Stimulated activated memory B cell treated with anti-CD40 and anti-IgM and Interleukin-4, amounts not matched to agents 10 μg/mL and 1 μg/mL and 100 μg/mL, for 72 hours (primary cell): ENCODE data around the gene SYN1.

Source experiments
- ATAC-seq: fragments of 150-1000 bp; cut with Tn5 transposase; 2 replicates; pipeline ENCODE4 v1.10.0; 2021
- H3K27ac Mint-ChIP-seq: one replicate; pipeline ENCODE4 v1.8.0; 2022; ENCODE audit warnings: mild to moderate bottlenecking, mixed read lengths
- H3K27me3 Mint-ChIP-seq: one replicate; pipeline ENCODE4 v1.8.0; 2022; ENCODE audit warnings: mixed read lengths
- H3K36me3 Mint-ChIP-seq: one replicate; pipeline ENCODE4 v1.8.0; 2022; ENCODE audit warnings: mixed read lengths
- H3K4me1 Mint-ChIP-seq: one replicate; pipeline ENCODE4 v1.8.0; 2022; ENCODE audit warnings: mixed read lengths
- H3K4me3 Mint-ChIP-seq: one replicate; pipeline ENCODE4 v1.8.0; 2022; ENCODE audit warnings: mild to moderate bottlenecking, moderate library complexity, mixed read lengths
- H3K9me3 Mint-ChIP-seq: one replicate; pipeline ENCODE4 v1.8.0; 2022; ENCODE audit warnings: mixed read lengths

SYN1 gene

DNA sequence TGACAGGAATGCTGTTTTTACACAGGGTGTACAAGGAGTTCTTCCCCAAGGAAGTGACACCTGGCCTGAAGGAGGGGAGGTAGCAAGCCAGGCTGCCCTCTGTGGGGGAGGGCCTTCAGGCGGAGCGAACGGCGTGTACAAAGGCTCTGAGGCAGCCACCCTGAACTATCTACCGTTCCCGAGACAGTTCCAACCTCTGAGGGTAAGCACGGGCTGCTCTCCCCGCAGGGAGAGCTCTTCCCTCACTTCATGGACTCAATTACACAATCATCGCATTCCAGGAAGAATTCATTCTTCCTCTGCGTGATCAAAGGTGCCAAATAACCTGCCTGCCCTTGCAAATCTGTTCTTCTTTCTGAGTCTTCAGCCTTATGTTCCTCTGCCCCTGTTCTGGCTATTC, 25.9 kb upstream of the SYN1 start:
- Mint-ChIP-seq H3K36me3 (peaks cover 36% of the 10 kb centered on the region), H3K9me3 (no peaks in the 10 kb centered on the region), H3K27ac (no peak overlapping the region), H3K4me1 (peaks cover 36% of the 10 kb centered on the region), H3K4me3 (no peak overlapping the region), H3K27me3 (no peaks in the 10 kb centered on the region)
- no peak for ATAC-seq

DNA sequence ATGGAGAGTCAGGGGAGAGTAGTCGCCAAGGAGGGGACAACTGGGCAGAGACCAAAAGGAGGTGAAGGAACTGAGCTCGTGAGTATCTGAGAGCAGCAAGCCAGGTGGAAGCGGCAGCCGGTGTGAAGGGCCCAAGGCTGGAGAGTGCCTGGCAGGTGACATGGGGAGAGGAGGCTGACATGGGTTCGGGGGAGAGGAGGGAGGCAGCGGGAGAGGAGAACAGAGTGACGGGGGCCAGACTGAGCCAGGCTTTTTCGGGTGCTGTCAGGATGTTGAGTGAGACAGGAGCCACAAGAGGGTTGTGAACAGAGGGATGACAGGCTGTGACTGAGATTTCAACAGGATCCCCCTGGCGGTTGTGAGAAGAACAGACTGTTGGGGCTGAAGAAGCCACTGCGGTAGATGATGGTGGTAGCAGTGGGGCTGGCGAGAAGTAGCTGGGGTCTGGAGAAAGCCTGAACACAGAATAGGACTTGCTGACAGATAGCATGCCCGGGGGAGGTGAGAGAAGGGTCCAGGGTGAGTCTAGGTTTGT, 25.0 kb upstream of the SYN1 start:
- peaks cover 35% of the 10 kb centered on the region for H3K4me1 Mint-ChIP-seq
- no peaks in the 10 kb centered on the region for H3K9me3 Mint-ChIP-seq
- H3K27ac Mint-ChIP-seq: no peak overlapping the region
- no peak overlapping the region for H3K4me3 Mint-ChIP-seq
- no peak for ATAC-seq
- H3K36me3 Mint-ChIP-seq: peaks cover 45% of the 10 kb centered on the region
- no peaks in the 10 kb centered on the region for H3K27me3 Mint-ChIP-seq

DNA sequence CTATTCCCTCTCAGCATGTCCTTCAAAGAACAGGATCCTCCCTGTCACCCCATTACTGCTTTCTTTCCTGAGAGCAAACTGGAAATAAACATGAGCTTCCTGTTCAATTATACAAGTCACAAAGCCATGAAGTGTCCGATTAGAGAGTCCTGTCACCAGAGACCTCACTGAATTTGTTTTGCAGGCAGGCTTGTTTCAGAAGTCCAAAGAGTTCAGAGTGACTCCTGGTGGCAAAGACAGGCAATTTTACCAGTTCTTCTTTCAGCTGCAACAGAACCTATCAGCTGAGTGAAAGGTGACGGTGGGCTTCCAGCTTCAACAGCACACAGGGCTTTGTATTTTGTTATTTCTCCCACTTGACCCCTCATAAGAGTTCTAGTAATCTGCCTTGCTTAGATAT, 24.3 kb upstream of the SYN1 start:
- Mint-ChIP-seq H3K4me3 (no peak overlapping the region), H3K36me3 (peaks cover 46% of the 10 kb centered on the region), H3K27me3 (no peaks in the 10 kb centered on the region), H3K9me3 (no peaks in the 10 kb centered on the region), H3K4me1 (peaks cover 29% of the 10 kb centered on the region), H3K27ac (no peak overlapping the region)
- ATAC-seq: no peak

DNA sequence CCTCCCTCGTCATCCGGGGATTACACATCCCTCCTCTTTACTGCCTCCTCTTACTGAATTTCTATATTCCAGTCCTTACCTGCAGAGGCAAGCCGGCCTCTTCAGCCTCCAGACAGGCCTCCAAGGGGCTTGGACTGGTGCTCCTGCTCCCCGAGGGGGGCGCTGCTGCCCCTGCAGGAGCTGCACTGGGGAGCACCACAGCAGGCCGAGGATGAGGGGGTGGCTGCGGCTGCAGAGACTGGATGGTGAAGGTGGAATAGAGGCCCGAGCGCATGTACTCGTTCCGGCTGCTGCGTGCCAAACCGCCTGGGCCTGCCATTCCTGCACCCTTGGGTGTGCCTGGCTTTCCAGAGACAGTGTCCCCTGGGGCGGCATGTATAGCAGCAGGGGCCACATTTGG, 19.2 kb upstream of the SYN1 start:
- no peaks in the 10 kb centered on the region for H3K27me3 Mint-ChIP-seq
- ATAC-seq: no peak
- H3K27ac Mint-ChIP-seq: no peak overlapping the region
- peaks cover 19% of the 10 kb centered on the region for H3K4me1 Mint-ChIP-seq
- no peaks in the 10 kb centered on the region for H3K9me3 Mint-ChIP-seq
- H3K36me3 Mint-ChIP-seq: peaks cover 58% of the 10 kb centered on the region
- H3K4me3 Mint-ChIP-seq: no peak overlapping the region

DNA sequence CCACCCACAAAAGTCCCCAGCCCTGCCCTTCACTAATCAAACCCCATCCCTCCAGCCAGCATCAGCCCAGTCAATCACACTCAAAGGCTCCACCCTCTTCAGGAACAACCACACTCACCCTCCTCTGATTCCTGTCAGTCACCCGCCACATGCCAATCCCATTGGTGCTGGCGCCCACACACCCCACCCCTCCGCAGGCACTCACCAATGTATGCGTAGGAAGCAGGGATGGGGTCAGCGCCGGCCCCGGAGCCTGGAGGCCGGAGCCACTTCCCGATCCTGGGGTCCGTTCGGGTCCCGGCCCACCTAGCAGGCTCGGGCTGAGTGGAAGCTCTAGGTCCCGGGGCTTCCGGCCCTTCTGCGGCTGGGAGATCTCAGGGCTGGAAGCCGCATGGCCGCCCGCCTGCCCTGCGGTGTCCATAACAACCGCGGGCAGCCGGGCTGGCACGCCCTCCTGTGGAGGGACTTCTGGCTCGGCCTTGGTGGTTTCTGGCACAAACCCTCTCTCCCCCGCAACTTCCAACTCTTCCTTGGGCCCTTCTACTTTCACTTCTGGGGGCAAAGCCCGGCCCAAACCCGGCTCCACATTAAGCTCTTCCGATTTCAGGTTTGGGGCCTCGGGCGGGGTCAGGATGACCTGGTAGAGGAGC, 18.0 kb upstream of the SYN1 start:
- Mint-ChIP-seq H3K27me3 (no peaks in the 10 kb centered on the region), H3K4me3 (peak overlapping the region; percentile 29), H3K36me3 (peaks cover 60% of the 10 kb centered on the region), H3K27ac (peak overlapping the region; percentile 43), H3K4me1 (peaks cover 24% of the 10 kb centered on the region), H3K9me3 (no peaks in the 10 kb centered on the region)
- ATAC-seq: peak; percentile 56

DNA sequence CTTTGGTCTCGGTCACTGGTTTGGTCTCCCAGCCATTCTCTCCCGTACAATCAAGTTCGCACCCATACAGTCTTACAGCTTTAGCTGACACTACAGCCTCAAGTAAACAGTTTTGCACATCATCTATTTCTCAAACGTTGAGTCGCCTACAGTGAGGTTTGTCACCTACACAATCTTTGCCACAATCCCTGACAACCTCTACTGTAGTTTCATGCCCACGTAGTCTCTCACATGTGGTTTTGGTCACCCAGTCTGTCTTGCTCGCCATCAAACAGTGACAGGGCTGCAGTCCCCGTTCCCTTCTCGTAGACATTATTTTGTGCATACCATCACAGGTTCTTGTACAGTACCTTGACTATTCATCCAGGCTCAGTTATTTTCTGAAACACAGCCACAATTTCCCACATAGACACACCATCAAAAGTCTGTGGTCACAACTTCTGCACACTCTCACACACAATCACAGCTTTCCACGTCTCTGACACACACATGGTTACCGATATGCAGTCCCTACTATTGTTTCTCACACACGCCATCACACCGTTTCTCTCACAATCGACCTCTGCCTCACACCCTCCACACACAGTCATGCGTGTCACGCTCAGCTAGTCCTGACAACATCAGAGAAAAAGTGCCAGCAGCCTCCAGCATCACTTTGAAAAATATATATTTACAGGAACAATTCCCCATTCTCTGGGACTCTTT, 15.4 kb upstream of the SYN1 start:
- Mint-ChIP-seq H3K27me3 (no peaks in the 10 kb centered on the region), H3K9me3 (no peaks in the 10 kb centered on the region), H3K4me3 (no peak overlapping the region), H3K36me3 (peaks cover 45% of the 10 kb centered on the region), H3K4me1 (peaks cover 34% of the 10 kb centered on the region), H3K27ac (no peak overlapping the region)
- no peak for ATAC-seq

DNA sequence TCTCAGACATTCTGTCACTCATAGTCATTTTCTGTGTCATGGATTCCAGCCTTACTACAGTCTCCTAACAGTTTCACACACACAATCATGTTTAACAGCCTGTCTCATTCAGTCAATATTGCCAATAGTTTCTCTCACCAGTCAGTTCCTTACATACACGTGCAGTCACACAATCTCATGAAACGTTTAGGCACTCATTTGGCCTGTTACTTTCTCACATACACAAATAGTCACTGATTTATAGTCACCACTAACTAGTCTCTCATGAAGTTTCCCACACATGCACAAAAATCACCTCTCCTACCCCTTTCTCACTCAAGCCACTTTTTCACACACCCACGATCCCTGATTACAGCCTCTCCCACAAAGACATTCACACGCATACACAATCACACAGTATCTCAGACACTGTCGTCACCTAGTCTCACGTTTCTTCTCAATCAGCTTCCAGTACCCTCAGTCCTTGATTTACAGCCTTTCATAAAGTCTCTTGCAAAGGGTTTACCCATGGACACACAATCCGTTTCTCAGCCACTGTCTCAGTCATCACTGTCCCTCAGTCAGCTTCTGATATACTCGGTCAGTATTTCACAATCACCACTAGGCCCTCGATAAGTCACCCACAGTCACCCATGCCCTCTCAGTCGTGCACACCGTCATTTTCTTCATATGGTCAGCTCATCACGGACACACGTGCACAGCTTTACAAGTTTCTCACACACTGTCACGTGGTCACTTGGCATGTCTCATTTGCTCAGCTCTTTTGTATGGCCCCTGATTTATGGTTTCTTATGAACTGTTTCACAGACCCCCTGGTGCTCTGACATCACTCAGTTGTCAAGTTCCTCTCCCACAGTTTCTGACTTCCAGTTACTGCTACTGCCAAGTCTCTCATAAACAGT, 14.3 kb upstream of the SYN1 start:
- Mint-ChIP-seq H3K27ac (no peak overlapping the region), H3K4me3 (no peak overlapping the region), H3K9me3 (no peaks in the 10 kb centered on the region), H3K27me3 (no peaks in the 10 kb centered on the region), H3K36me3 (peaks cover 34% of the 10 kb centered on the region), H3K4me1 (peaks cover 40% of the 10 kb centered on the region)
- no peak for ATAC-seq

DNA sequence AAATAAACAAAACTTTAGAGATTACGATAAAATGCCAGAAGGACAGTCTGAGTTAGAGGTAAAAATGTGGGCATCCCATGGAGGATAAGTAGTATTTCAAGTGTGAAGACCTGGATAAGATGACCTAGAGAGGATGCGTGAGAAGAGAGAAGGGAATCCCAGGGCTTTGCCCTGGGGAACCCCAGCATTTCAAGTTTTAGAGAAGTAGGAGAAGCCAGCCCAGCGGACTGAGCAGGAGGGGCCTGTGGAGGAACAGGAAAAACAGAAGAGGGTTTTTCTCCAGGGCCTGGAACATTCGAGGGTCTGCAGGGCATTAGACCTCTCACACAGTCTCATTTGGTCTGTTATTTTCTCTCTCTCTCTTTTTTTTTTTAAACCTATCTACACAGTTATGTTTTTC, 13.0 kb upstream of the SYN1 start:
- no peaks in the 10 kb centered on the region for H3K27me3 Mint-ChIP-seq
- no peak overlapping the region for H3K4me3 Mint-ChIP-seq
- peak overlapping the region; percentile 64 for H3K27ac Mint-ChIP-seq
- ATAC-seq: peak; percentile 61
- peaks cover 39% of the 10 kb centered on the region for H3K4me1 Mint-ChIP-seq
- H3K36me3 Mint-ChIP-seq: peaks cover 29% of the 10 kb centered on the region
- no peaks in the 10 kb centered on the region for H3K9me3 Mint-ChIP-seq

DNA sequence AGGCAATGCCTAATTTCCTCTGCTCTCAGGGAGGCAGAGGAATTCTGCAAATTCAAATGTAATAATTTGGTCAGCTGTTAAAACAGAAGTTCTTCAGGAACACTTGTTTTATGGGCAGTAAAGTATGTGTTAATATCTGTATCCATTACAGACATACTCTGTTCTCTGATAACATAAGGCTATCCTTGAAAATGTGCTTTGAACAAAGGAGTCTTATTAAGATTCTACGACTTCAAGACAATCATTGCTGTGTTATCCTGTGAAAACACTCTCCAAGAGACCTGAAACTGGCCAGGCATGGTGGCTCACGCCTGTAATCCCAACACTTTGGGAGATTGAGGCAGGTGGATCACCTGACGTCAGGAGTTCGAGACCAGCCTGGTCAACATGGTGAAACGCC, 12.0 kb upstream of the SYN1 start:
- H3K36me3 Mint-ChIP-seq: peaks cover 21% of the 10 kb centered on the region
- H3K27ac Mint-ChIP-seq: no peak overlapping the region
- no peaks in the 10 kb centered on the region for H3K27me3 Mint-ChIP-seq
- H3K9me3 Mint-ChIP-seq: no peaks in the 10 kb centered on the region
- H3K4me1 Mint-ChIP-seq: peaks cover 33% of the 10 kb centered on the region
- no peak overlapping the region for H3K4me3 Mint-ChIP-seq
- ATAC-seq: no peak

DNA sequence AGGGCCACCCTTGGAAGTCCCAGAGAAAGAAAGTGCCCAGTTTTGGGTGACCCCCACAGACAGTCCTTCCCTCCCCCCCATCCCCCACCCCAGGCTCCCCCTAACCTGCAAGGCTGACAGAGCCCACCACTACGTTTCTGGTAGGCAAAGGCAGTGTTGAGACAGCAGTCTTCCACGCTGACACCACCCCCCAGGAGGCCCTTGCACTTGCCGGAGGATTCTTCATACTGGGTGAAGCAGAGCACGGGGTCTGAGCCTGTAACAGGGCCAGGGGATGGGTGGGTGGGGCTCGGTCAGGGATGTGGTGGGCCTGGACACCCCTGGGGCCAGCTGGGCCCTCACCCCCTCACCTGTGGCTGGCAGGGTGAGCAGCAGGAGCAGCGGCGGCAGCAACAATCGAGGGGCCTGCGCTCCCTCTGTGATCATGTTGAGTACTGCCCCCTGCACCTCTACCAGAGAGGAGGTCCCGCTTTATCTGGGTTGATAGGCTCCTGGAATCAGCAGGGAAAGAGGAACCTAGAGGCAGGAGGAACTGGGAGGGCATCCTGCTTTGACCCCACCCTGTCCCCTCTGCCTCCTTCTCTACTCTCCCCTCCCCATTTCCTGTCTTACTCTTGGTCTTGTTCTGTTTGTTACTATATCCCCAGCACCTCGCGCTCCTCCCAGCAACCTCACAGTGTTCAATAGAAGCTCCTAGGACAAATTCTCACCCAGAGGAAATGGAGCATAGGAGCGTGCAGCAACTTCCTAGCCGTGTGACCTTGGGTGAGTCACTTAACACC, 10.0 kb upstream of the SYN1 start, which contains the start of gene CFP:
CFP (minus strand) TSS at position 512 of the 782 bp plus-strand sequence; CDS start at position 426, 86 bp downstream.
- Mint-ChIP-seq H3K36me3 (peaks cover 25% of the 10 kb centered on the region), H3K4me1 (peaks cover 33% of the 10 kb centered on the region), H3K4me3 (peak within 1 kb of the TSS; percentile 62), H3K27me3 (peaks cover 10% of the 10 kb centered on the region), H3K9me3 (no peaks in the 10 kb centered on the region), H3K27ac (peak within 1 kb of the TSS; percentile 65)
- peak; percentile 20 for ATAC-seq

DNA sequence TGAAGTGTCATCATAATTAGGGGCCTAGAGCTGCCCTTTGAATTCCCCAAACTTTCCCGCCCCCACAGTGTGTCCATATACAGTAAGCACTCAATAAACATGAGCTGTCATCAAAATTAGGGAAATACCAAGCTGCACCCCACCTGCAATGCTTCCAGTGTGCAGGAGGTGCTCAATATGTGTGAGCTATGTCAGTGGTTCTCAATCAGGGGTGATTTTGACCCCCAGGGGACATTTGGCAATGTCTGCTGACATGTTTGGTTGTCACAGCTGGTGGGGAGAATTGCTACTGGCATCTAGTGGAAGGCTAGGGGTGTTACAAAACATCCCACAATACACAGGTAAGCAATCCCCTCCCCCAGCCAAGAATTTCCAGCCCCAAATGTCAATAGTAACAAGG, 9.3 kb upstream of the SYN1 start:
- Mint-ChIP-seq H3K4me1 (peaks cover 36% of the 10 kb centered on the region), H3K4me3 (no peak overlapping the region), H3K27ac (peak overlapping the region; percentile 16), H3K36me3 (peaks cover 25% of the 10 kb centered on the region), H3K27me3 (peaks cover 13% of the 10 kb centered on the region), H3K9me3 (no peaks in the 10 kb centered on the region)
- ATAC-seq: peak; percentile 58

DNA sequence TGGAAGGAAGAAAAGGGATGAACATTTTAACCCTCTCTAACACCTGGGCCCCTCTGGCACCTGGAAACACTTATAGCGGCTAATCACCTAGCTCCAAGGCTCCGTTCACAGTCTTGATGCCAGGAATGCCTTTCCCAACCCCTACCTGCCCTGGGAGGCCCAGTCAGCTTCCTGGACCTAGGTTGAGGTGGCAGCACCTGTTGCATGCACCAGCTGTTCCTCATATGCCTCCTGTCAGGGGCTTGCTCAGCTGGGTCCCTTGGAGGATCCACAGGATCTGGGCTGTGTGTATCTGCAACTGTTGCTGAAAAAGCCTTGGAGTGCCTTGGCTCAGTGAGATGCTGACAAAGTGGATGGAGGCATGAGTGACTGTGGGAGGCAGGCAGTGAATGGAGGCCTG, 5.7 kb upstream of the SYN1 start:
- H3K27me3 Mint-ChIP-seq: peaks cover 43% of the 10 kb centered on the region
- ATAC-seq: no peak
- no peak overlapping the region for H3K27ac Mint-ChIP-seq
- H3K9me3 Mint-ChIP-seq: no peaks in the 10 kb centered on the region
- peaks cover 19% of the 10 kb centered on the region for H3K36me3 Mint-ChIP-seq
- H3K4me3 Mint-ChIP-seq: no peak overlapping the region
- peaks cover 34% of the 10 kb centered on the region for H3K4me1 Mint-ChIP-seq

DNA sequence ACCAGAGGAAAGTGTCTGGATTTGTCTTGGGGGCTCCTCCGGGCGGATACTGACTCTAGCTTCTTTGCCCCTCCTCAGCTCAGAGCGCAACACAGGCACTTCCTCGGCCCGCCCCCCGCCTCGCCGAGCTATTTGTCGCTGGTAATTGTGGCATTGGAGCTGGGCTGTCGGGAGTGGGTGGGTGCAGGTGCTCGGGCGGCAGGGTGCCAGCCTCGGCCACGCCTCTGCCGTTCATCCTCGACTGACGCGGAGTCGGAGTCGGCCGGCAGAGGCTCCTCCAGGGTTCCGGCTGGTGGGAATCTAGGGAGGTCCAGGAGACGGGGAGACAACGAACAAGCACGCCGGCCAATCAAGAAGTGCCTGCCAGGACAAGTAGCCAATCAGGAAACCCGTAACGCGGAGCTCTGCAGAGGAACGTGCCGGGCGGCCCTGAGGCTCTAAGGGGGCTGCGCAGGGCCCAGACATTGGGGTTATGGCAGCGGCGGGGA, 3.9 kb upstream of the SYN1 start:
- peaks cover 55% of the 10 kb centered on the region for H3K27me3 Mint-ChIP-seq
- H3K36me3 Mint-ChIP-seq: peaks cover 19% of the 10 kb centered on the region
- no peak overlapping the region for H3K27ac Mint-ChIP-seq
- peaks cover 30% of the 10 kb centered on the region for H3K4me1 Mint-ChIP-seq
- ATAC-seq: no peak
- peak overlapping the region; percentile 63 for H3K4me3 Mint-ChIP-seq
- no peaks in the 10 kb centered on the region for H3K9me3 Mint-ChIP-seq

DNA sequence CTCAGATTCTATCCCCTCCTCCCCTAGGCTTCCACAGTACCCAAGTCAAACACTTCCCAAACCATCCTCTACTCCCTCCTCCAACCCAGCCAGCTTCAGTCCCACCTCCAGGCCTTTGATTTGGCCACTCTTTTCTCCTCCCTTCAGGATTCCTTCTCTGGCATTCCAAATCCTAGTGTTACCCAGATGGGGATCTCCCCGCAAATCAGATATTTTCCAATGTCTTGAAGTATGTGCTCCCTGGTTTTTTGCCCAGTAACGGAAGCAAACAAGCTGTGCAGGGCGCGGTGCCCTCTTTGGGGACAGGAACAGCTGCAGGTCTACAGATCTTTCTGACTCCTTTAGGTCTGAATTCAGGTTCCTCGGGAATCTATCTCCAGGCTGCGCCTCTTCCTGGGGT, 2.2 kb upstream of the SYN1 start:
- H3K4me3 Mint-ChIP-seq: no peak overlapping the region

More for the DNA sequence above, 2.2 kb upstream of the SYN1 start:
- Mint-ChIP-seq H3K4me1 (peaks cover 23% of the 10 kb centered on the region), H3K36me3 (peaks cover 13% of the 10 kb centered on the region), H3K27me3 (peaks cover 70% of the 10 kb centered on the region), H3K9me3 (no peaks in the 10 kb centered on the region), H3K27ac (no peak overlapping the region)
- ATAC-seq: no peak
